ENCODE data around the gene NUDT4. TPM values are rescaled to one million over a fixed set of nuclear protein-coding genes. Genes with fewer than 3 reads are reported as not detected.

NUDT4 gene
- total and polyA plus RNA-seq, 2 of the 13 experiments (the other 11 are each of a cell fraction or from before 2014, with no cell fraction given): 37.3 to 70.1 TPM

DNA sequence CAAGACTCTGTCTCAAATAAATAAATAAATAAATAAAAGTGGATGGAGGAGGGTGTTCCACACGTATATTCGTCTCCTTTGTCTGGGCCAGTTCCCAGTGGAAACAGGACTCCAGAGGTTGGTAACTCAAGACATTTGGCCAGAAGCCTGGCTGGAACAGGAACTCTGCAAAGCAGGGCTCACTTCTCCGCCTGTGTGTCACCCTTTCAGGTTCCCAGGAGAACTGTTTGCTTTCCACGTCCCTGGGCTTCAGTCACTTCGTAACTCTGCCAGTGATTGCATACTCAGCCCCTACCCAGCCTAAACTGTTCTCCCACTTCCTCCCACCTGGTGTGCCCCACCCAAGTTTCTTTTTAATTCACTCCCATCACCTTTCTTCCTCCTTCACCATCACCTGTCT lies 71.1 kb downstream of the NUDT4 start (continued):
- no peak for TF ChIP-seq ZHX1 (CRISPR knock-in tag; IDR thresholded peaks at IDR 0.05; ENCODE audit: low read depth)
- no peak for TF ChIP-seq DNMT3B (CRISPR knock-in tag; conservative IDR thresholded peaks at IDR 0.05)
- no peak for TF ChIP-seq POLR2G (IDR thresholded peaks at IDR 0.05; ENCODE audit: low read depth, low read length)
- no peak for TF ChIP-seq E2F5 (CRISPR knock-in tag; conservative IDR thresholded peaks at IDR 0.05)
- TF ChIP-seq THAP11 (CRISPR knock-in tag; IDR thresholded peaks at IDR 0.05): peak; percentile 34; the same call in 1 of the 2 replicates
- TF ChIP-seq HOMEZ (CRISPR knock-in tag; IDR thresholded peaks at IDR 0.05; ENCODE audit: low read depth): no peak
- no peak for TF ChIP-seq ZBTB7B (CRISPR knock-in tag; IDR thresholded peaks at IDR 0.05)
- TF ChIP-seq ATF1 (CRISPR knock-in tag; IDR thresholded peaks at IDR 0.05): no peak
- TF ChIP-seq MAFK (conservative IDR thresholded peaks at IDR 0.05 in 1 of 2, IDR thresholded peaks at IDR 0.05 in 1 of 2; ENCODE audit: low read length in 2 of 2): no peak
- no peak for TF ChIP-seq BORCS8-MEF2B (CRISPR knock-in tag; IDR thresholded peaks at IDR 0.05)
- 0 out of 2 replicates have a peak, but pooled peaks have one; percentile 34 for TF ChIP-seq ZFP82 (CRISPR knock-in tag; IDR thresholded peaks at IDR 0.05; ENCODE audit: borderline replicate concordance)
- no peak for TF ChIP-seq MEIS1 (CRISPR knock-in tag; IDR thresholded peaks at IDR 0.05; ENCODE audit: borderline replicate concordance)
- no peak for TF ChIP-seq ZNF350 (CRISPR knock-in tag; IDR thresholded peaks at IDR 0.05; ENCODE audit: borderline replicate concordance, low read depth)
- no peak for TF ChIP-seq NR2F2 (IDR thresholded peaks at IDR 0.05; ENCODE audit: borderline replicate concordance, low read depth)
- no peak for TF ChIP-seq DMAP1 (CRISPR knock-in tag; IDR thresholded peaks at IDR 0.05)
- no peak for TF ChIP-seq ZNF678 (CRISPR knock-in tag; IDR thresholded peaks at IDR 0.05)
- no peak for TF ChIP-seq KMT2B (CRISPR knock-in tag; IDR thresholded peaks at IDR 0.05)
- no peak for TF ChIP-seq ZNF160 (CRISPR knock-in tag; IDR thresholded peaks at IDR 0.05)
- TF ChIP-seq CBX2 (IDR thresholded peaks at IDR 0.05; ENCODE audit: low read depth, low read length): no peak
- no peak for TF ChIP-seq CBX2 (CRISPR knock-in tag; IDR thresholded peaks at IDR 0.05; ENCODE audit: low read depth)
- TF ChIP-seq MXD1 (CRISPR knock-in tag; IDR thresholded peaks at IDR 0.05): no peak
- no peak for TF ChIP-seq KDM5B (CRISPR knock-in tag; IDR thresholded peaks at IDR 0.05; ENCODE audit: borderline replicate concordance)
- no peak for TF ChIP-seq ZMAT5 (CRISPR knock-in tag; IDR thresholded peaks at IDR 0.05; ENCODE audit: borderline replicate concordance, low read depth)
- TF ChIP-seq, protein P1, sequence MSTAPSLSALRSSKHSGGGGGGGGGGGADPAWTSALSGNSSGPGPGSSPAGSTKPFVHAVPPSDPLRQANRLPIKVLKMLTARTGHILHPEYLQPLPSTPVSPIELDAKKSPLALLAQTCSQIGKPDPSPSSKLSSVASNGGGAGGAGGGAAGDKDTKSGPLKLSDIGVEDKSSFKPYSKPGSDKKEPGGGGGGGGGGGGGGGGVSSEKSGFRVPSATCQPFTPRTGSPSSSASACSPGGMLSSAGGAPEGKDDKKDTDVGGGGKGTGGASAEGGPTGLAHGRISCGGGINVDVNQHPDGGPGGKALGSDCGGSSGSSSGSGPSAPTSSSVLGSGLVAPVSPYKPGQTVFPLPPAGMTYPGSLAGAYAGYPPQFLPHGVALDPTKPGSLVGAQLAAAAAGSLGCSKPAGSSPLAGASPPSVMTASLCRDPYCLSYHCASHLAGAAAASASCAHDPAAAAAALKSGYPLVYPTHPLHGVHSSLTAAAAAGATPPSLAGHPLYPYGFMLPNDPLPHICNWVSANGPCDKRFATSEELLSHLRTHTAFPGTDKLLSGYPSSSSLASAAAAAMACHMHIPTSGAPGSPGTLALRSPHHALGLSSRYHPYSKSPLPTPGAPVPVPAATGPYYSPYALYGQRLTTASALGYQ (CRISPR knock-in tag; IDR thresholded peaks at IDR 0.05): 0 out of 2 replicates have a peak, but pooled peaks have one; percentile 33
- peak; percentile 44; the same call in 1 of the 2 replicates for TF ChIP-seq HDAC1 (CRISPR knock-in tag; IDR thresholded peaks at IDR 0.05)

Data from HepG2 (cell line).